DMS 273 (cell line): ENCODE data around the gene PHF1.

Source experiments
- DNase-seq: peaks from one replicate; lab custom pipeline; 2025; ENCODE audit not compliant: unreplicated experiment; lab: John Stamatoyannopoulos, UW

Gene PHF1

DNA sequence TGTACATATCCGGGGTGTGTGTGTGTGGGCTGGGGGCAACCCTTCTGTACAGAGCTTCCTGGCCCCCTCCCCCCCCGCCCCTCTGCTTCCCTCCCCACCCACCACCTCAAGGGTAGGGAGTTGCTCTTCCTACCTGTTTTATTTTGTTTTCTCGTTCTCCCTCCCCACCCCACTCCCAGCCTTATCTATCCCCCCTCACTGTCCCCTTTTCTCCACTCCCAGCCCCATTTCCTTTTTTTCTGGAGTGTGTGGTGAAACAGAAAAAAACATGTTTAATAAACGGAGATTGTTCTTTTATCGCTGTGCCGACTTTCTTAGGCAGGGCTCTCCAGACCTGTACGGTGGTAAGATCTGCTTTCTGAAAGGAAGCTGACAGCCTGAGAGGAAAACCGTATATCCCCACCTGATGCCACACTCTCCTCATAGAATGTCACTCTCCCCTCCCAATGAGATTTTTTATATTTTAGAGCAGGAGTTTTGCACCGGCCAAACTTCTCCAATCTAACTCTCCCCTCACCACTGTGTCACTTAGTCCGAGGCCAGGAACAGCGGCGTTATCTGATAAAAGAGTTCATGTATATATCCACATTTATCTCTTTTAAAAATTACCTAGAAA, 42.7 kb downstream of the PHF1 start:
- DNase-seq: peak; percentile 34

DNA sequence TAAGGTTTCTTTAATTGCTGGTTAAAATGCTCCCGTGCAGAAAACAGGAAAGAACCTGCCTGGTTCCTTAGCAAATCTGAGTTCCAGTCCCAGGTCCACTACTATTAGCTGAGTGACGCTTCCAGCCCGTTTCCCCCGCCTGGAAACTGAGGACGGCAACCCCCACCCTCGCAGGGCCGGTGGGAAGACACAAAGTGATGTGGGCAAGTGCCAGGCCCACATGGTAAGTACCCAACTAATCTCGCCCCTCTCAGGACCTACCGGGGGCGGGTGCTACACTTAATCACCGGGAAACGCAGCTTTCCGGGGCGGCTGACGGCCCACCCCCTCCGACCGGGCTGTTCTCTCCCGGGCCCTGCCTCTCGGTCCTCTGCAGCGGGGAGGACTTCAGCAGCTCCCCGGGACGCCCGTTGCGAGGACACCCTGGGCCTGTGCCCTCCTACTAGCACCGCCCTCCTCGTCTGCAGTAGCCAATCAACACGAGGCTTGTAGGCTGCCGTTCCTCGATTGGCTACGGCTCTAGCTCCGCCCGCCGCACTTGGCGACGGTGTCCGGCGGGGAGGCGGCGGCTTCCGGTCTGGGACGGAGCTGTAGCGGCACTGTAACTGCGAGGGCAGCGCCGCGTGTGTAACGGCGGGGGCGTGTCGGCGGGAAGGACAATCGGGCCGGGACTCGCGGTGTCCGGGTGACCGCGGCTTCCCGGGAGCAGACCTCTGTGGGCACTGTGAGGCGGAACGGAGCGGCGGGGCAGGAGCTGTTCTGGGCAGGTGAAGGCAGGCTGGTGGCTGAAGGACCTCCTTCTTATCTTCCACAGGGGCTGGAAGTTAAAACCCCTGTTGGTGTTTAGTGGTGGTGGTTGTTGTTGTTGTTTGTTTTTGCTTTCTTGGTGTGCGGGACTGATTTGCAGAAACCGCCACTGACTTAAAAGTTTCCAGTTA, 43.5 kb downstream of the PHF1 start, which contains the start of gene ZBTB9:
Gene ZBTB9, plus strand, starts transcription at position 568 of the 938 bp plus-strand sequence. CDS start 525 bp downstream, outside the sequence.
- DNase-seq: peak; percentile 99

DNA sequence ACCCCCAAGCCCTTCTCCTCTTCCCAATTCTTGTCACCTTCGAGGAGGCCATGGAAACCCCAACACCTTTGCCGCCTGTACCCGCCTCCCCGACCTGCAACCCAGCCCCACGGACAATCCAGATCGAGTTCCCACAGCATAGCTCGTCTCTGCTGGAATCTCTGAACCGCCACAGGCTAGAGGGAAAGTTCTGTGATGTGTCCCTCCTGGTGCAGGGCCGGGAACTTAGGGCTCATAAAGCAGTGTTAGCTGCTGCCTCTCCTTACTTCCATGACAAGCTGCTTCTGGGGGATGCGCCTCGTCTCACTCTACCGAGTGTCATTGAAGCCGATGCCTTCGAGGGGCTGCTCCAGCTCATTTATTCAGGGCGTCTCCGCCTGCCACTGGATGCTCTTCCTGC, 44.2 kb downstream of the PHF1 start:
- DNase-seq: no peak

DNA sequence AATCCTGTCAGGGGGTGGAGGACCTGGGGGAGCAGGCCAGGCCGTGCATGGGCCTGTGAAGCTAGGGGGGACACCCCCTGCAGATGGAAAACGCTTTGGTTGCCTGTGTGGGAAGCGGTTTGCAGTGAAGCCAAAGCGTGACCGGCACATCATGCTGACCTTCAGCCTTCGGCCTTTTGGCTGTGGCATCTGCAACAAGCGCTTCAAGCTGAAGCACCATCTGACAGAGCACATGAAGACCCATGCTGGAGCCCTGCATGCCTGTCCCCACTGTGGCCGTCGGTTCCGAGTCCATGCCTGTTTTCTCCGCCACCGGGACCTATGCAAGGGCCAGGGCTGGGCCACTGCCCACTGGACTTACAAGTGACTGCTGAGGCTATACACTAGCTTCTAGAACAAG, 45.3 kb downstream of the PHF1 start:
- no peak for DNase-seq

DNA sequence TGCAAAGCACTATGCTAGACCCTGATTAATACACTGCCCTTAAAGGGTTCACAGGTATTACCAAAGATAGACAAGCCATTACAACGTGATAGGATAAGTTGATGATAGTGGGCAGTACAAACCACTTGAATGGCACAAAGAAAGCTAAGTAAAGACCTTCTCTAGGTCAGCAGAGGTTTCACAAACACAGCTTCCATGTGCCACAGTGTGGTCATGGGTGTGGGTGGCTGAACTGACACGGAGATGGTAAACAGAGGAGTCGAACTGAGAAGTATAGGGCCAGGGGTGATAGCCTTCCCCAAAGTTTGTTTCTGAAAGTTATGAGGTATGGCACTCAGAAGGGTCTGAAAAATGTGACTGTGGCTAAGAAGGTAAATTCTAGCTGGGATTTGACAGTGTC, 47.9 kb downstream of the PHF1 start:
- DNase-seq: no peak

DNA sequence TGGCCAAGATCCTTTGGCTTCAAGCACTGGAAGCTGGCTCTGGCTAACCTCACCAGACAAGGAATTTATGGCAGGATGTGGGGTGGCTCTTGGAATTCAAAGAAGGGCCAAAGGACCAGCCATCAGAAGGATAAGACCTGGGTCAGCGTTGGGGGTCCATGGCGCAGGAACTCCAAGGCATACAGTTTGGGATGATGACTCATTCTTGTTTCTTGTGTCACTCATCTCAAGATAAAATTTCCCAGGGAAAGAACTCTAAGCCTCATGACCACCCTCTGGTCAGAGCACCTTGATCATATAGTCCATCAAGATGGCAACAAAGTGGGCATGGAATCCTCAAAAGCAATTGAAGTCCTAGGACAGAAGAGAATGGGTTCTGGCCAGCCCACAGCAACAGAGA, 48.4 kb downstream of the PHF1 start:
- DNase-seq: no peak
